Uterus (tissue), 4 donors: ENCODE results near the gene FOXJ1. TPM values are rescaled to one million over a fixed set of nuclear protein-coding genes. Genes with fewer than 3 reads are reported as not detected.
A peak's percentile ranks its signal among the peaks of the same experiment; 100 is the strongest.

Experiments used
- DNase-seq, 2 donors: peaks; one replicate each; pipeline ENCODE4 v3.0.0-alpha.2; 2019 to 2020
- H3K27ac ChIP-seq, 2 donors: fragments of 200-600 bp; sonication (generic); 1 replicate in 1 of 2; 2 replicates in 1 of 2; pipeline ENCODE4 v1.5.1; 2016 to 2018
- H3K27me3 ChIP-seq, 2 donors: fragments of 200-600 bp; sonication (generic); one replicate each; pipeline ENCODE4 v1.5.1; 2018 to 2019; ENCODE audit warnings: control low read depth in 1 of 2
- H3K36me3 ChIP-seq, 2 donors: fragments of 200-600 bp; sonication (generic); one replicate each; pipeline ENCODE4 v1.5.1; 2019; ENCODE audit warnings: control low read depth in 1 of 2
- H3K4me1 ChIP-seq, 2 donors: fragments of 200-600 bp; sonication (generic); one replicate each; pipeline ENCODE4 v1.5.1; 2018 to 2019; ENCODE audit warnings: control low read depth in 1 of 2
- H3K4me3 ChIP-seq, 2 donors: fragments of 200-600 bp; sonication (generic); 1 replicate in 1 of 2; 2 replicates in 1 of 2; pipeline ENCODE4 v1.5.1; 2018 to 2019; ENCODE audit warnings: mild to moderate bottlenecking in 1 of 2
- H3K9me3 ChIP-seq, 2 donors: fragments of 200-600 bp; sonication (generic); one replicate each; pipeline ENCODE4 v1.5.1; 2019; ENCODE audit warnings: control low read depth in 1 of 2
- CTCF ChIP-seq, 4 experiments: fragments of 200-600 bp in 2 of 4; fragments of 450-650 bp in 2 of 4; sonication (generic) in 2 of 4; IDR thresholded peaks; one replicate each; pipeline ENCODE4 v1.5.1; 2016 to 2019; ENCODE audit warnings: antibody characterized with exemption in 4 of 4, mild to moderate bottlenecking in 2 of 4, moderate library complexity in 1 of 4
- POLR2A ChIP-seq, 2 donors: fragments of 450-650 bp; IDR thresholded peaks; one replicate each; pipeline ENCODE4 v1.6.1; 2016; ENCODE audit warnings: antibody characterized with exemption in 2 of 2, mild to moderate bottlenecking in 1 of 2, moderate library complexity in 1 of 2
- intact Hi-C: fragments of 100-400 bp; cut with DNase I; formaldehyde crosslinking; loops from one replicate; pipeline ENCODE4 v1.15.1; 2023; ENCODE audit warnings: low total_unique reads
- total RNA-seq, 4 donors: library from RNA; depleted of rRNA in 3 of 4; stranded (reverse); fragments of >200 nt in 3 of 4; gene quantifications; one replicate each; pipeline versions ENCODE4 v1.1.0 to v1.2.4, GENCODE V29; 2014 to 2023
- donor health status: DM: yes; HTN: yes; CAD: no.

FOXJ1 gene
- total RNA-seq, 4 donors from 2014 or later: 0.51 to 14.0 (median 1.0) TPM

- no peaks in the 10 kb centered on the region for H3K9me3 ChIP-seq
- intact Hi-C loops: no loop called here
These were observed 36.2 kb downstream of the FOXJ1 start for GRCh38 chr17:76104896-76105231.

GRCh38 chr17:76104140-76104895 lies 36.7 kb downstream of the FOXJ1 start:
- Histone ChIP-seq H3K27ac (peak overlapping the region; percentile 78 to 79), H3K4me3 (peak overlapping the region; percentile 76 to 83), H3K4me1 (no peaks in the 10 kb centered on the region), H3K9me3 (no peaks in the 10 kb centered on the region), H3K27me3 (no peaks in the 10 kb centered on the region), H3K36me3 (no peaks in the 10 kb centered on the region)
- TF ChIP-seq CTCF (IDR thresholded peaks at IDR 0.05) (no peak), POLR2A (IDR thresholded peaks at IDR 0.05) (no peak)
- no peak for DNase-seq
- intact Hi-C loops: no loop called here

More at GRCh38 chr17:76104896-76105231, 36.2 kb downstream of the FOXJ1 start:
- Histone ChIP-seq H3K36me3 (no peaks in the 10 kb centered on the region), H3K4me3 (no peak overlapping the region), H3K4me1 (no peaks in the 10 kb centered on the region), H3K27me3 (no peaks in the 10 kb centered on the region), H3K27ac (no peak overlapping the region)
- no peak for DNase-seq
- TF ChIP-seq POLR2A (IDR thresholded peaks at IDR 0.05): no peak
- TF ChIP-seq CTCF (IDR thresholded peaks at IDR 0.05): no peak

- peak within 1 kb of the TSS; percentile 78 to 79 for H3K27ac ChIP-seq
- TF ChIP-seq CTCF (IDR thresholded peaks at IDR 0.05) (no peak), POLR2A (IDR thresholded peaks at IDR 0.05) (peak; percentile 28 to 56)
- intact Hi-C loops: no loop called here
- H3K27me3 ChIP-seq: no peaks in the 10 kb centered on the region
- H3K36me3 ChIP-seq: no peaks in the 10 kb centered on the region
- H3K4me1 ChIP-seq: no peaks in the 10 kb centered on the region
- DNase-seq: peak; percentile 88 to 95
- peak within 1 kb of the TSS; percentile 76 to 83 for H3K4me3 ChIP-seq
- H3K9me3 ChIP-seq: no peaks in the 10 kb centered on the region
These were observed 37.5 kb downstream of the FOXJ1 start, which contains the start of gene EXOC7 for GRCh38 chr17:76103274-76104139. TSS of gene EXOC7 (minus strand) at chr17:76103787. CDS start at chr17:76103692, 95 bp downstream.

GRCh38 chr17:76102944-76103273 lies 38.1 kb downstream of the FOXJ1 start:
- TF ChIP-seq CTCF (IDR thresholded peaks at IDR 0.05) (no peak), POLR2A (IDR thresholded peaks at IDR 0.05) (no peak)
- H3K36me3 ChIP-seq: no peaks in the 10 kb centered on the region
- peak overlapping the region; percentile 76 to 83 for H3K4me3 ChIP-seq
- DNase-seq: no peak
- intact Hi-C loops: no loop called here
- peak overlapping the region; percentile 78 to 79 for H3K27ac ChIP-seq
- no peaks in the 10 kb centered on the region for H3K4me1 ChIP-seq
- no peaks in the 10 kb centered on the region for H3K9me3 ChIP-seq
- H3K27me3 ChIP-seq: no peaks in the 10 kb centered on the region
